D721Med (cell line): ENCODE data around the gene PLEKHA3.

Source experiments
- DNase-seq: peaks from one replicate; pipeline ENCODE4 v3.0.0; 2011; ENCODE audit warnings: low spot score; ENCODE audit not compliant: insufficient read length
- FAIRE-seq: peaks from 2 replicates; lab custom pipeline; 2011; peaks lifted over from hg19 to GRCh38; lab: Jason Lieb, UNC
- TF ChIP-seq, protein P1 (sequence below): IDR thresholded peaks from 2 replicates; pipeline ENCODE4 v1.5.1; 2012; ENCODE audit warnings: mild to moderate bottlenecking, control low read depth; ENCODE audit not compliant: insufficient read depth; ENCODE audit errors: missing control alignments

PLEKHA3 gene

DNA sequence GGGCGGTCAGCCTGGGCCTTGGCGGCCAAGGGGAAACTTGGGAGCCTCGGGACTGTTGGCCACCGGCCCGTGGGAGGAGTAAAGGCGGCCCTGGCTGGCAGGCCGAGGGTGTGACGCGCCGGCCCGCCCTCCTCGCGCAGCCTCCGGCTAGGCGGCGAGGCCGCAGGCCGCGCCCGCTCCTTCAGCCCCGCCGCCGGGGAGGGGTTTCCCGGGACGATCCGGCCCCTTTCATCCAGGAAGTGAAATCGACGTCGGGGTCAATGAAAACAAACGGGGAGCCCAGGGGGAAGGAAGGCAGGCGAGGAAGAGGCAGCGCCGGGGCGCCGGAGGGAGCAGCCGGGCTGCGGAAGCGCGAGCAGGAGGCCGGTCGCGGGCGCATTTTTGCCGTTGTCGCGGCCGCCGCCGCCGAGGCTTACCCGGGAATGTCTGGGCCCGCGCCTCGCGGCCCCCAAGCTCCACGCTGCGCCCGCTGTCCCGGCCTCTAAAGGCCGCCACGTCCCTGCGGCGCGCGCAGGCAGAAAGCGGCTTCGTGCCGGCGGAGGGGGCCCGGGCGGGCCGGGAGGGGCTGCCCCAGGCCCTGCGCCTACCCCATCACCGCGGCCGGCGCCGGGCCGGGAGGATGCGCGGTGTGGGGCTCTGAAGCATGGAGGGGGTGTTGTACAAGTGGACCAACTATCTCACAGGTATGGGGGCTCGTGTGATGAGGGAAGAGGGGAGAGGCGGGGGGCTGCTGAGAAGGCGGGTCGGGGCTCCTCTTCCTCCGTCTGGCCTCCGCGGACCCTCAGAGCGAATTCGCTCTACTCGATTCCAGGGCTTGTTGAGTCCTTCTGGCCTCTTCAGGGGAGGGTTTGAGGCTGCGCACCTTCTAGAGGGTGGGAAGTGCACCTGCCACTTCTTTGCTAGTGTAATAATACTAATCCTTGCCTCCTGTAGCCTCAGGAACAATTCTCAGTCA, at the start of gene PLEKHA3:
Gene PLEKHA3, plus strand, starts transcription at position 231 of the 955 bp plus-strand sequence. Its CDS starts 413 bp downstream, at position 644.
- peak; percentile 46 for DNase-seq
- FAIRE-seq = no peak

DNA sequence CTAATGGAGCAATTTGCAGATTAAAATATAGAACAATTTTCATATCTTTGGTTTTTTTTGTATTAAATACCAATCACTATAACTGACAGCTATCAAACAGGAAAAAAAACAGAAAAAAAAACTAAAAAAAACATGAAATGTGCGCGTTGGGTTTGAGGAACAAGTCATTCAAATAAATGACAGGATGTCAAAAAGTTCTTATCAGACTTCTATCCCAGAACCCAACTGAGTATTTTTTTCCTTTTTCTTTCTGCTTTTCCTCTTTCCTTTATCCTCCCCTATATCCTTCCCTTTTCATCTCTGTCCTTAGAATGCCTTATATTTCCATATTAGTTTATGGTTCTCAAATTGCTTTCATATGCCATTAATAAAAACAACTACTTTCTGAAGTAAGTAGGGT, 43.6 kb upstream of the PLEKHA3 start:
- DNase-seq (no peak), FAIRE-seq (peak; percentile 51)
- TF ChIP-seq, protein P1, sequence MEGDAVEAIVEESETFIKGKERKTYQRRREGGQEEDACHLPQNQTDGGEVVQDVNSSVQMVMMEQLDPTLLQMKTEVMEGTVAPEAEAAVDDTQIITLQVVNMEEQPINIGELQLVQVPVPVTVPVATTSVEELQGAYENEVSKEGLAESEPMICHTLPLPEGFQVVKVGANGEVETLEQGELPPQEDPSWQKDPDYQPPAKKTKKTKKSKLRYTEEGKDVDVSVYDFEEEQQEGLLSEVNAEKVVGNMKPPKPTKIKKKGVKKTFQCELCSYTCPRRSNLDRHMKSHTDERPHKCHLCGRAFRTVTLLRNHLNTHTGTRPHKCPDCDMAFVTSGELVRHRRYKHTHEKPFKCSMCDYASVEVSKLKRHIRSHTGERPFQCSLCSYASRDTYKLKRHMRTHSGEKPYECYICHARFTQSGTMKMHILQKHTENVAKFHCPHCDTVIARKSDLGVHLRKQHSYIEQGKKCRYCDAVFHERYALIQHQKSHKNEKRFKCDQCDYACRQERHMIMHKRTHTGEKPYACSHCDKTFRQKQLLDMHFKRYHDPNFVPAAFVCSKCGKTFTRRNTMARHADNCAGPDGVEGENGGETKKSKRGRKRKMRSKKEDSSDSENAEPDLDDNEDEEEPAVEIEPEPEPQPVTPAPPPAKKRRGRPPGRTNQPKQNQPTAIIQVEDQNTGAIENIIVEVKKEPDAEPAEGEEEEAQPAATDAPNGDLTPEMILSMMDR = no peak

More for the DNA sequence above, at the start of gene PLEKHA3:
- TF ChIP-seq, protein P1 = no peak

DNA sequence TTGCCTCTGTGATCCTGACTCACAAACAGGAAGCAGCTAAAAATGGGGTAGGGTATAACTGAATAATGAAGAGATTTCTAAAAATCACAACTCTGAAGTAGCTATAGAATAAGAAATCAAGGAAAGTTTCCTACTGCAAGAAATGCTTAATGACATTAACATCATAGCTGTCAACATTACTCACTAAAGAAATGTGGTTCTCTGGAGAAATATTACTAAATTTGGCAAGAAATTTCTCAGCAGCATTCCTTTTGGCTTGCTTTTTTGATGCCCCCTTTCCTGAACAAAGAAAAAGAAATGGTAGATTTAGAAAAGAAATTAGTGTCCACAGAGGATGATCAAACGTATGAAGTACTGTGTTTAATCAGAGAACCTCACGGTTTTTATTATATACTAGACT, 38.8 kb upstream of the PLEKHA3 start:
- no peak for DNase-seq
- FAIRE-seq = no peak
- TF ChIP-seq, protein P1 = no peak

DNA sequence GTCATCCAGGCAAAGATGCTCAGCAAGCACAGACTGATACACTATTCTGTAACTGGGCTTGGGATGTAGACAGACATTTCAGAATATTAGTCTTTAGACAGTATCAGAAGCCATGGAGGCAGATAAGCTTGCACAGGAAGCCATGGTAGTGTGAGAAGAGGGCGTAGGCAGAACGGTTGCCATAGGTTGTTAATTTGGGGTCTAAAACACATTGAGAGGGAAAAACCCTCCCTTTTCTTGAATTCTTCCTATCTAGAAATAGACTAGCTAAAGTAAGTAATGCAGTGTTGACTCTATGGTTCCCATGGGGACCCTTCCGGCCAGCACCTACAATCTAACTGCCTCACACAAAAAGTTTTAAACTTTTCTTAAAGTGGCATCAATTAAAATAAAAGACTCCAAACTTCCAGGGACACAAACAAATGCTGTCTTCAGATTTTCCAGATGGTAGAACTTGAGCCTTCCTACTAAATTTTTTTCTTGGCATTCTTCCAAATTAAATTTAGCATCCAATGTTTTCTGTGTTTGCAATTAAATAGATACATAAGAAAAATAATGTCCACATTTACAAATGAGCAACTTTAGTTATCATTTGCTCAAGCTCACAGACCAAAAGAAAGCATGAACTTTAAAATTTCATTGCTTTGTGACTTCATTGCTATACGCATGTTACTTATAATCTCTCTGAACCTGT, 31.1 kb upstream of the PLEKHA3 start:
- TF ChIP-seq, protein P1 = no peak
- no peak for FAIRE-seq
- no peak for DNase-seq

DNA sequence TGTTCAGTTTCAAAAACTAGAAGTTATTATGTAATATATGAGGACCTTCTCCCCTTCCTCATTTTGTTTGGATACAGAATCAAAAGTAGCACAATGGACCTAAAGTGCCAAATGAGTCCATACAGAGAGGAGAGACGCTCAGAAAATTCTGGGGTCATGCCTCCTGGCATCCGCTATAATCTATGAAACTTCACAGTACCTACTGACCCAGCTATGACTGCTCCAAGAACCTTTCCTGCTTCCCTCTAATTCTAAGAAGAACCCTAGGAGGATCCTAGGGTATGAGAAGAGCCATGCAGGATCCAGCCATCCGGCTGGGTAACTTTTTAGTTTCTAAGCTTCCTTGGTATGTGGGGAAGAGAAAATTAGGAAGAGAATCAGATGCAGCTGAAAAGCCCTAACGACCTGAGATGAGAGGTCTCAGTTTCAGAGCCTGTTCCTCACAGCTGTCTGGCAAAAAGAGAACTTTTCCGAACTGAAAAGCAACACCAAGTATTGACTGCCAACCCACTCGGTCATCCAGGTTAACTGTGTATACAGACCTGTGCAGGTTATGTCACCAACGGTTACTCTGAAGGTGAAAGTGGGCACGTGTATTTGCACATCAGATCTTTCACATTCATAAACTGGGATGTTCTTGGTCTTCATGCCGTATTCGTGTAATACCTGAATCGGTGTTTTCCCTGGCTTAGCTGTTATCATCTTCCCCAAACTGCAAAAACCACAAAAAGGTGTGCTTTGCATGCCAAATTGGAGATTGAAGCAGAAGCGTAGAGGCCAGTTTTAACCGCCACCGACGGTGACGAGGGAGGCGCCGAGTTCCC, 30.3 kb upstream of the PLEKHA3 start:
- DNase-seq (no peak), FAIRE-seq (peak; percentile 41)
- TF ChIP-seq, protein P1 = no peak

DNA sequence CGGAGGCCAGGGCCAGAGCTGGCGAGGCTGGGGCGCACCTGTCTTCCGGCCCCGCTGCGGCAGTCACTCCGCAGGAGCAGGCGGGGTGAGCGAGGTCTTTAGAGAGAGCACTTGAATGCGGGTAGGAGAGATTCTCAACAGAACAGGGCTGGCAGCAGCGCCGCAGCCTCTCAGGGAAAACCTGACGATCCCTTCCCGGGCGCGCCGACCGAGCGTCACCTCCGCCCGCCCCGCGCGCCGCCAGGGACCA, 29.8 kb upstream of the PLEKHA3 start:
- TF ChIP-seq, protein P1 = no peak
- no peak for FAIRE-seq
- no peak for DNase-seq
